ENCODE results near the gene AFG1L. TPM values are rescaled to one million over a fixed set of nuclear protein-coding genes. Genes with fewer than 3 reads are reported as not detected.

Gene AFG1L
- total and polyA plus RNA-seq, 12 donors = 2.5 to 13.5 (median 6.6) TPM

- Histone ChIP-seq H3K4me3 (no peak overlapping the region), H3K27me3 (no peaks in the 10 kb centered on the region), H3K36me3 (replicated peaks in 1 of 2) (no peaks in the 10 kb centered on the region), H3K4me1 (replicated peaks in 1 of 2) (no peaks in the 10 kb centered on the region), H3K9me3 (replicated peaks in 1 of 3) (no peaks in the 10 kb centered on the region), H3K27ac (no peak overlapping the region)
- 75 to 100% (median 90%) methylated on average over 1 of the region's 1 CpG for WGBS, 4 donors
- no peak for TF ChIP-seq POLR2A (IDR thresholded peaks at IDR 0.05)
- TF ChIP-seq CTCF (IDR thresholded peaks at IDR 0.05) = no peak
- intact Hi-C loops (cut with DNase I) = no loop called here
- DNase-seq = no peak
Observed at GRCh38 chr6:108353853-108354252, 59.0 kb downstream of the AFG1L start.

- Histone ChIP-seq H3K4me3 (no peak overlapping the region), H3K36me3 (replicated peaks in 1 of 2) (no peaks in the 10 kb centered on the region), H3K4me1 (replicated peaks in 1 of 2) (no peaks in the 10 kb centered on the region), H3K9me3 (replicated peaks in 1 of 3) (no peaks in the 10 kb centered on the region), H3K27ac (no peak overlapping the region), H3K27me3 (no peaks in the 10 kb centered on the region)
- DNase-seq = no peak
- intact Hi-C loops (cut with DNase I) = no loop called here
- TF ChIP-seq CTCF (IDR thresholded peaks at IDR 0.05) (no peak), POLR2A (IDR thresholded peaks at IDR 0.05) (no peak)
- WGBS, 4 donors = 93 to 99% (median 98%) methylated on average over 2 of the region's 2 CpGs
Observed at GRCh38 chr6:108355120-108355519, 60.3 kb downstream of the AFG1L start.

DNA sequence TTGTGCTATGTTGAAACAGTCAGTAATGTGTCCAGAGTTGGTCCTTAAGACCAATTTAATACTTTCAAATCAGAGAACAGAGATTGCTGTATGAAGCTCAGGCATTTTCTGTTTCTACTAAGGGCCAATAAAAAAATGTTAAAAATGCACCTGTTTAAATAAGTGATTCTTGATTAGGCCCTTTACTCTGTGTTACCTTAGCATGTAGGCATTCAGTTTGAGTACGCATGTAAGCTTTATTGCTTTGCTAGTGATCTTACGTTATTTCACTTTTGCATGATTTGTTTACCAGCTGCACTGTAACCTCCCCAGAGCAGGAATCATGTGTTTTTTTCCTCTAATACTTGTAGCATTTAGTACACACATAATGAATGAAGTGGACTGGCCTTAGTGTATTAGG lies 61.0 kb downstream of the AFG1L start:
- 93 to 98% (median 97%) methylated on average over 2 of the region's 2 CpGs for WGBS, 4 donors
- H3K27me3 ChIP-seq = no peaks in the 10 kb centered on the region
- H3K9me3 ChIP-seq (replicated peaks in 1 of 3) = no peaks in the 10 kb centered on the region
- TF ChIP-seq POLR2A (IDR thresholded peaks at IDR 0.05) = no peak
- no peak for TF ChIP-seq CTCF (IDR thresholded peaks at IDR 0.05)
- no peak overlapping the region for H3K27ac ChIP-seq
- intact Hi-C loops (cut with DNase I) = no loop called here
- no peaks in the 10 kb centered on the region for H3K36me3 ChIP-seq (replicated peaks in 1 of 2)
- no peak for DNase-seq
- H3K4me3 ChIP-seq = no peak overlapping the region
- H3K4me1 ChIP-seq (replicated peaks in 1 of 2) = no peaks in the 10 kb centered on the region

GRCh38 chr6:108359901-108360882 lies 65.3 kb downstream of the AFG1L start:
- no peak overlapping the region for H3K27ac ChIP-seq
- TF ChIP-seq POLR2A (IDR thresholded peaks at IDR 0.05) (no peak), CTCF (IDR thresholded peaks at IDR 0.05) (no peak)
- no peak overlapping the region for H3K4me3 ChIP-seq
- WGBS, 4 donors = 81 to 87% (median 85%) methylated on average over 5 of the region's 5 CpGs
- no peak for DNase-seq
- no peaks in the 10 kb centered on the region for H3K27me3 ChIP-seq
- H3K9me3 ChIP-seq (replicated peaks in 1 of 3) = no peaks in the 10 kb centered on the region
- H3K36me3 ChIP-seq (replicated peaks in 1 of 2) = no peaks in the 10 kb centered on the region
- intact Hi-C loops (cut with DNase I) = no loop called here
- H3K4me1 ChIP-seq (replicated peaks in 1 of 2) = peaks cover 0 to 4% of the 10 kb centered on the region in 2 donors

All from adrenal gland (tissue), 12 donors.